GM23338 (cell line): ENCODE results near the gene SYT9. TPM values are rescaled to one million over a fixed set of nuclear protein-coding genes. Genes with fewer than 3 reads are reported as not detected.

Source experiments
- ATAC-seq: fragments of 200-7000 bp; cut with Tn5 transposase; 3 replicates; pipeline ENCODE4 v1.9.1; 2020
- DNase-seq: peaks from one replicate; pipeline ENCODE4 v3.0.0-alpha.2; 2015; ENCODE audit warnings: low spot score
- H2AFZ ChIP-seq: fragments of 200-600 bp; sonication (generic); 2 replicates; pipeline ENCODE4 v1.8.0; 2016; ENCODE audit warnings: antibody characterized with exemption, mild to moderate bottlenecking, moderate library complexity
- H3F3A ChIP-seq: fragments of 200-600 bp; sonication (generic); replicated peaks from 2 replicates; pipeline ENCODE4 v1.8.0; 2017; ENCODE audit warnings: antibody characterized with exemption, mixed run types, low read depth
- H3K27ac ChIP-seq: fragments of 200-600 bp; sonication (generic); 2 replicates; pipeline ENCODE4 v1.6.1; 2016; ENCODE audit warnings: low read depth
- H3K27me3 ChIP-seq: fragments of 200-600 bp; sonication (generic); 2 replicates; pipeline ENCODE4 v1.8.0; 2016; ENCODE audit warnings: mild to moderate bottlenecking, mixed run types, moderate library complexity; ENCODE audit not compliant: insufficient read depth
- H3K36me3 ChIP-seq: fragments of 200-600 bp; sonication (generic); 2 replicates; pipeline ENCODE4 v1.8.0; 2016; ENCODE audit warnings: mild to moderate bottlenecking; ENCODE audit not compliant: insufficient read depth
- H3K4me1 ChIP-seq: fragments of 200-600 bp; sonication (generic); 2 replicates; pipeline ENCODE4 v1.8.0; 2016; ENCODE audit warnings: mild to moderate bottlenecking, moderate library complexity; ENCODE audit not compliant: insufficient read depth
- H3K4me2 ChIP-seq: fragments of 200-600 bp; sonication (generic); 2 replicates; pipeline ENCODE4 v1.7.1; 2017; ENCODE audit warnings: mixed run types
- H3K4me3 ChIP-seq: fragments of 200-600 bp; sonication (generic); 2 replicates; pipeline ENCODE4 v1.6.1; 2016; ENCODE audit warnings: mixed run types
- H3K79me2 ChIP-seq: fragments of 200-600 bp; sonication (generic); replicated peaks from 2 replicates; pipeline ENCODE4 v1.8.0; 2017; ENCODE audit warnings: mild to moderate bottlenecking; ENCODE audit not compliant: insufficient read depth
- H3K9me2 ChIP-seq: fragments of 200-600 bp; sonication (generic); 2 replicates; pipeline ENCODE4 v1.8.0; 2017; ENCODE audit not compliant: insufficient read depth
- H4K20me1 ChIP-seq: fragments of 200-600 bp; sonication (generic); replicated peaks from 2 replicates; pipeline ENCODE4 v1.8.0; 2017; ENCODE audit warnings: mild to moderate bottlenecking; ENCODE audit not compliant: insufficient read depth
- H3K27ac Mint-ChIP-seq: 2 replicates; pipeline ENCODE4 v1.8.0; 2020; ENCODE audit warnings: inconsistent platforms, mild to moderate bottlenecking, moderate library complexity, mixed read lengths
- H3K27me3 Mint-ChIP-seq: 3 replicates; pipeline ENCODE4 v1.8.0; 2022; ENCODE audit warnings: low read depth, mild to moderate bottlenecking, moderate library complexity, mixed read lengths, inconsistent platforms; ENCODE audit not compliant: insufficient read depth, poor library complexity
- H3K36me3 Mint-ChIP-seq: 3 replicates; pipeline ENCODE4 v1.8.0; 2021; ENCODE audit warnings: low read depth, mild to moderate bottlenecking, inconsistent platforms, moderate library complexity, mixed read lengths
- H3K4me1 Mint-ChIP-seq: 3 replicates; pipeline ENCODE4 v1.8.0; 2020; ENCODE audit warnings: mild to moderate bottlenecking, inconsistent platforms, mixed read lengths
- H3K4me3 Mint-ChIP-seq: 3 replicates; pipeline ENCODE4 v1.8.0; 2021; ENCODE audit warnings: moderate library complexity, mild to moderate bottlenecking, inconsistent platforms, mixed read lengths
- H3K9me3 Mint-ChIP-seq: 3 replicates; pipeline ENCODE4 v1.8.0; 2020; ENCODE audit warnings: moderate library complexity, mild to moderate bottlenecking, inconsistent platforms, mixed read lengths
- EZH2 ChIP-seq: fragments of 200-600 bp; sonication (generic); IDR thresholded peaks from one replicate; pipeline ENCODE4 v1.8.0; 2017; ENCODE audit warnings: antibody characterized with exemption, mild to moderate bottlenecking, low read depth; ENCODE audit not compliant: unreplicated experiment
- JUNB ChIP-seq: IDR thresholded peaks from one replicate; pipeline ENCODE4 v1.6.1; 2016; ENCODE audit warnings: antibody characterized with exemption; ENCODE audit not compliant: unreplicated experiment
- ZNF331 ChIP-seq: fragments of 250-450 bp; sonication (Bioruptor Pico); IDR thresholded peaks from 2 replicates; pipeline ENCODE4 v1.5.0; 2020; ENCODE audit warnings: low read depth, mild to moderate bottlenecking, moderate library complexity
- ZNF462 ChIP-seq: fragments of 250-450 bp; sonication (Bioruptor Pico); IDR thresholded peaks from 2 replicates; pipeline ENCODE4 v1.5.0; 2020; ENCODE audit warnings: mild to moderate bottlenecking, moderate library complexity
- polyA plus RNA-seq: library from polyadenylated mRNA; unstranded; fragments of >200 nt; fragmentation: Nextera tagmentation; extraction: Ambion mirVana; gene quantifications from 2 replicates; pipeline ENCODE4 v1.2.1, GENCODE V29; 2016
- total RNA-seq: library from RNA; depleted of rRNA; stranded (reverse); fragments of >200 nt; shearing (Covaris generic); gene quantifications from 2 replicates; pipeline ENCODE4 v1.2.3, GENCODE V29; 2014
- TF ChIP-seq, protein P1 (sequence below): IDR thresholded peaks from 2 replicates; pipeline ENCODE4 v1.6.1; 2016; ENCODE audit warnings: antibody characterized with exemption
- TF ChIP-seq, protein P2 (sequence below): IDR thresholded peaks from one replicate; pipeline ENCODE4 v1.6.1; 2018; ENCODE audit warnings: antibody characterized with exemption; ENCODE audit not compliant: unreplicated experiment

Gene SYT9
- total and polyA plus RNA-seq, 2 experiments from 2014 or later: 0.91 to 2.4 TPM

DNA sequence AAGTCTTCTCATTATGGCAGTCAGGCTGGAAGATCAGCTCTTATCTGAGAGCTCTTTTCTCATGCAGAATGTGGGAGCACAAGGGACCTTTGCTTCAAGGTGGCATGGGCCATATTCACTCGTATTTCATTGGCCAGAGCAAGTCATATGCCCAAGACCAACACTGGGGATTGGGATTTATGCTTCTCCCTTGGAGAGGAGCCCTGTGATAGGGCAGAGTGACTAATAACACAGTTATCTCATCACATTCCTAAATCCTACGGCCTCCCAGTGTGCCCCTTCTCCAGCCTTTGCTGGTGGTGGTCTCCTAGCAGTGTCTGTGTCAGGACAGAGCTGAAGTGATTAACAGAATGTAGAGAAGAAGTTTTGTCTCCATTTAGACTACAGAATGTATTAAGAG lies 48.6 kb downstream of the SYT9 start:
- Histone ChIP-seq H3K4me3 (no peak overlapping the region), H4K20me1 (no peaks in the 10 kb centered on the region), H2AFZ (no peak overlapping the region), H3K4me1 (no peaks in the 10 kb centered on the region), H3K27me3 (no peaks in the 10 kb centered on the region), H3K27ac (no peak overlapping the region), H3F3A (no peaks in the 10 kb centered on the region), H3K9me2 (no peaks in the 10 kb centered on the region; the same call in 1 of the 2 replicates), H3K79me2 (no peaks in the 10 kb centered on the region), H3K36me3 (no peaks in the 10 kb centered on the region), H3K4me2 (no peak overlapping the region)
- H3K4me3 Mint-ChIP-seq: no peak overlapping the region
- H3K36me3 Mint-ChIP-seq: no peaks in the 10 kb centered on the region
- ATAC-seq (no peak), DNase-seq (no peak)
- H3K27me3 Mint-ChIP-seq: no peaks in the 10 kb centered on the region
- H3K9me3 Mint-ChIP-seq: no peaks in the 10 kb centered on the region; the same call in 1 of the 3 replicates
- H3K4me1 Mint-ChIP-seq: no peaks in the 10 kb centered on the region
- H3K27ac Mint-ChIP-seq: no peak overlapping the region
- no peak for TF ChIP-seq EZH2
- TF ChIP-seq, protein P1, sequence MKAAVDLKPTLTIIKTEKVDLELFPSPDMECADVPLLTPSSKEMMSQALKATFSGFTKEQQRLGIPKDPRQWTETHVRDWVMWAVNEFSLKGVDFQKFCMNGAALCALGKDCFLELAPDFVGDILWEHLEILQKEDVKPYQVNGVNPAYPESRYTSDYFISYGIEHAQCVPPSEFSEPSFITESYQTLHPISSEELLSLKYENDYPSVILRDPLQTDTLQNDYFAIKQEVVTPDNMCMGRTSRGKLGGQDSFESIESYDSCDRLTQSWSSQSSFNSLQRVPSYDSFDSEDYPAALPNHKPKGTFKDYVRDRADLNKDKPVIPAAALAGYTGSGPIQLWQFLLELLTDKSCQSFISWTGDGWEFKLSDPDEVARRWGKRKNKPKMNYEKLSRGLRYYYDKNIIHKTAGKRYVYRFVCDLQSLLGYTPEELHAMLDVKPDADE: no peak
- TF ChIP-seq ZNF331 (CRISPR knock-in tag): no peak
- TF ChIP-seq ZNF462 (CRISPR knock-in tag): no peak
- TF ChIP-seq, protein P2, sequence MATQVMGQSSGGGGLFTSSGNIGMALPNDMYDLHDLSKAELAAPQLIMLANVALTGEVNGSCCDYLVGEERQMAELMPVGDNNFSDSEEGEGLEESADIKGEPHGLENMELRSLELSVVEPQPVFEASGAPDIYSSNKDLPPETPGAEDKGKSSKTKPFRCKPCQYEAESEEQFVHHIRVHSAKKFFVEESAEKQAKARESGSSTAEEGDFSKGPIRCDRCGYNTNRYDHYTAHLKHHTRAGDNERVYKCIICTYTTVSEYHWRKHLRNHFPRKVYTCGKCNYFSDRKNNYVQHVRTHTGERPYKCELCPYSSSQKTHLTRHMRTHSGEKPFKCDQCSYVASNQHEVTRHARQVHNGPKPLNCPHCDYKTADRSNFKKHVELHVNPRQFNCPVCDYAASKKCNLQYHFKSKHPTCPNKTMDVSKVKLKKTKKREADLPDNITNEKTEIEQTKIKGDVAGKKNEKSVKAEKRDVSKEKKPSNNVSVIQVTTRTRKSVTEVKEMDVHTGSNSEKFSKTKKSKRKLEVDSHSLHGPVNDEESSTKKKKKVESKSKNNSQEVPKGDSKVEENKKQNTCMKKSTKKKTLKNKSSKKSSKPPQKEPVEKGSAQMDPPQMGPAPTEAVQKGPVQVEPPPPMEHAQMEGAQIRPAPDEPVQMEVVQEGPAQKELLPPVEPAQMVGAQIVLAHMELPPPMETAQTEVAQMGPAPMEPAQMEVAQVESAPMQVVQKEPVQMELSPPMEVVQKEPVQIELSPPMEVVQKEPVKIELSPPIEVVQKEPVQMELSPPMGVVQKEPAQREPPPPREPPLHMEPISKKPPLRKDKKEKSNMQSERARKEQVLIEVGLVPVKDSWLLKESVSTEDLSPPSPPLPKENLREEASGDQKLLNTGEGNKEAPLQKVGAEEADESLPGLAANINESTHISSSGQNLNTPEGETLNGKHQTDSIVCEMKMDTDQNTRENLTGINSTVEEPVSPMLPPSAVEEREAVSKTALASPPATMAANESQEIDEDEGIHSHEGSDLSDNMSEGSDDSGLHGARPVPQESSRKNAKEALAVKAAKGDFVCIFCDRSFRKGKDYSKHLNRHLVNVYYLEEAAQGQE: no peak
- no peak for TF ChIP-seq JUNB
